GM23248 (cell line): ENCODE results near the gene EMILIN2.

Source experiments
- EZH2 ChIP-seq: fragments of 200-600 bp; sonication (generic); IDR thresholded peaks from 2 replicates; pipeline ENCODE4 v1.6.1; 2018; ENCODE audit warnings: antibody characterized with exemption, mild to moderate bottlenecking; ENCODE audit not compliant: insufficient read depth, poor library complexity, severe bottlenecking
- EZH2phosphoT487 ChIP-seq: fragments of 200-600 bp; sonication (generic); IDR thresholded peaks from 2 replicates; pipeline ENCODE4 v1.6.1; 2018; ENCODE audit warnings: antibody characterized with exemption, moderate library complexity, mild to moderate bottlenecking, low read depth; ENCODE audit not compliant: insufficient read depth

GRCh38 chr18:2857491-2858131 is 10.8 kb downstream of the EMILIN2 start:
- TF ChIP-seq EZH2, result no peak
- no peak for TF ChIP-seq EZH2phosphoT487
